Endothelial cell of umbilical vein (primary cell): ENCODE measurements around the gene LCOR. TPM values are rescaled to one million over a fixed set of nuclear protein-coding genes. Genes with fewer than 3 reads are reported as not detected.

Experiments used
- BruUV-seq: library from RNA; stranded (reverse); fragments of 400-500 nt; replicated peaks from 2 replicates; lab custom pipeline; 2021; lab: Mats Ljungman, UMichigan
- CTCF ChIA-PET: fragments of 300-600, 350-600 bp; sonication (Branson Sonifier 250); formaldehyde crosslinking; loops from one replicate; lab custom pipeline; 2021; ENCODE audit warnings: antibody characterized with exemption, inconsistent platforms; lab: Charles Lee
- POLR2A ChIA-PET: fragments of 300-600, 350-600 bp; sonication (Branson Sonifier 250); formaldehyde crosslinking; loops from one replicate; lab custom pipeline; 2021; ENCODE audit warnings: antibody characterized with exemption, inconsistent platforms; lab: Charles Lee
- DNase-seq: peaks from one replicate; pipeline ENCODE4 v3.0.0-alpha.2; 2011; ENCODE audit warnings: low read depth, low spot score
- FAIRE-seq: peaks from 2 replicates; lab custom pipeline; 2011; peaks lifted over from hg19 to GRCh38; lab: Jason Lieb, UNC
- H2AFZ ChIP-seq: 2 replicates; pipeline ENCODE4 v1.6.0; 2012; ENCODE audit warnings: low read depth, low read length, control low read depth, inconsistent platforms
- H3K27ac ChIP-seq: 2 replicates; pipeline ENCODE4 v1.5.1; 2011; ENCODE audit warnings: low read depth, mild to moderate bottlenecking, control low read depth, low read length, moderate library complexity; ENCODE audit not compliant: insufficient read depth
- H3K27me3 ChIP-seq, 2 experiments: 2 replicates each; pipeline versions ENCODE4 v1.6.0 to v1.6.1; 2011; ENCODE audit warnings: low read length in 2 of 2, mixed read lengths in 1 of 2; ENCODE audit not compliant: control insufficient read depth in 2 of 2, insufficient read depth in 2 of 2
- H3K36me3 ChIP-seq, 2 experiments: 2 replicates in 1 of 2; 3 replicates in 1 of 2; pipeline ENCODE4 v1.5.1; 2011; ENCODE audit warnings: low read length in 2 of 2, mild to moderate bottlenecking in 1 of 2, moderate library complexity in 1 of 2; ENCODE audit not compliant: control insufficient read depth in 2 of 2, insufficient read depth in 2 of 2; ENCODE audit errors: extremely low read depth in 1 of 2
- H3K4me1 ChIP-seq: 3 replicates; pipeline ENCODE4 v1.5.1; 2011; ENCODE audit warnings: mild to moderate bottlenecking, low read length; ENCODE audit not compliant: control insufficient read depth, insufficient read depth; ENCODE audit errors: extremely low read depth
- H3K4me2 ChIP-seq: 2 replicates; pipeline ENCODE4 v1.6.1; 2011; ENCODE audit warnings: low read length, control low read depth, mixed read lengths; ENCODE audit not compliant: insufficient read depth
- H3K4me3 ChIP-seq, 3 experiments: fragments of 200-600 bp in 1 of 3; sonication (generic), shearing (Covaris generic) in 1 of 3; replicated peaks in 1 of 3; 2 replicates each; pipeline ENCODE4 v1.5.1; 2011 to 2016; ENCODE audit warnings: control low read depth in 3 of 3, low read length in 3 of 3, mild to moderate bottlenecking in 2 of 3, inconsistent platforms in 1 of 3, low read depth in 1 of 3, moderate library complexity in 1 of 3; ENCODE audit not compliant: insufficient read depth in 1 of 3
- H3K79me2 ChIP-seq: 2 replicates; pipeline ENCODE4 v1.6.0; 2012; ENCODE audit warnings: low read length, inconsistent platforms; ENCODE audit not compliant: control insufficient read depth, insufficient read depth
- H3K9ac ChIP-seq: replicated peaks from 2 replicates; pipeline ENCODE3; 2011; ENCODE audit warnings: low read length, control low read depth; ENCODE audit not compliant: insufficient read depth; ENCODE audit errors: extremely low read depth
- H3K9me1 ChIP-seq: replicated peaks from 3 replicates; pipeline ENCODE4 v1.6.0; 2011; ENCODE audit warnings: mild to moderate bottlenecking, low read length; ENCODE audit not compliant: control insufficient read depth, insufficient read depth; ENCODE audit errors: extremely low read depth
- H3K9me3 ChIP-seq: replicated peaks from 2 replicates; pipeline ENCODE4 v1.5.1; 2012; ENCODE audit warnings: low read length, inconsistent platforms; ENCODE audit not compliant: control insufficient read depth, insufficient read depth
- H4K20me1 ChIP-seq: replicated peaks from 2 replicates; pipeline ENCODE3; 2011; ENCODE audit warnings: mild to moderate bottlenecking, low read length; ENCODE audit not compliant: control insufficient read depth, insufficient read depth; ENCODE audit errors: extremely low read depth
- CTCF ChIP-seq, 2 donors: IDR thresholded peaks; 1 replicate in 1 of 2; 2 replicates in 1 of 2; pipeline ENCODE4 v1.5.1; 2011; ENCODE audit warnings: low read length in 2 of 2, mild to moderate bottlenecking in 2 of 2, moderate library complexity in 2 of 2, control low read depth in 1 of 2, inconsistent platforms in 1 of 2, low read depth in 1 of 2; ENCODE audit not compliant: insufficient read depth in 1 of 2; ENCODE audit errors: extremely low read depth in 1 of 2
- JUN ChIP-seq: IDR thresholded peaks from 2 replicates; pipeline ENCODE4 v1.6.1; 2011; ENCODE audit warnings: borderline replicate concordance, low read depth; ENCODE audit not compliant: insufficient read length, insufficient read depth
- dilution Hi-C: fragments of 300-500 bp; cut with MboI; formaldehyde crosslinking; loops from one replicate; pipeline ENCODE4 v1.15.0; 2019; ENCODE audit warnings: low sequenced_read_pairs; ENCODE audit not compliant: extremely low pct_ligation_motif_present
- intact Hi-C: fragments of 100-400 bp; cut with micrococcal nuclease; formaldehyde crosslinking; loops from one replicate; pipeline ENCODE4 v1.10.0; 2022
- polyA plus RNA-seq, 4 experiments: library from polyadenylated mRNA; depleted of rRNA in 3 of 4; stranded (reverse) in 3 of 4; unstranded in 1 of 4; fragments of >200 nt; gene quantifications; 2 replicates each; pipeline versions ENCODE4 v1.2.1 to v1.2.3, GENCODE V29; 2011 to 2012; ENCODE audit warnings: missing spikeins in 1 of 4
- total RNA-seq: library from RNA; stranded (reverse); gene quantifications from 2 replicates; pipeline ENCODE4 v1.2.3, GENCODE V29; 2021

LCOR gene
- total and polyA plus RNA-seq, 2 donors (not counting 3 experiments of a cell fraction or from before 2014, with no cell fraction given): 11.6 to 39.0 TPM

GRCh38 chr10:96830511-96831199, 1.4 kb upstream of the LCOR start:
- Histone ChIP-seq H3K9me3 (no peaks in the 10 kb centered on the region), H3K36me3 (no peaks in the 10 kb centered on the region), H3K4me3 (no peak overlapping the region), H3K9me1 (no peaks in the 10 kb centered on the region), H3K4me2 (peak overlapping the region; percentile 8), H4K20me1 (peaks cover 9% of the 10 kb centered on the region), H3K79me2 (peaks cover 29% of the 10 kb centered on the region), H3K4me1 (peaks cover 20% of the 10 kb centered on the region), H3K27me3 (peaks cover 0 to 4% of the 10 kb centered on the region in 2 experiments), H2AFZ (peak overlapping the region; percentile 55), H3K27ac (no peak overlapping the region), H3K9ac (no peak overlapping the region)
- ChIA-PET POLR2A (no interaction called here), CTCF (interaction anchor here (1.0 to 2.0 kb wide), 5 partner anchors 65 to 460 kb away, joined by 3 to 15 read pairs (median 4); no protein-coding TSS in a partner anchor)
- DNase-seq (peak; percentile 65), FAIRE-seq (peak; percentile 85)
- dilution Hi-C loops (no loop called here), intact Hi-C loops (loop anchor here (1.0 to 10.0 kb wide), 8 partner anchors 65 to 455 kb away; partner anchors contain the start of genes TLL2 and TM9SF3)
- TF ChIP-seq JUN (no peak), CTCF (IDR thresholded peaks at IDR 0.05; ENCODE audit: extremely low read depth in 1 of 2, insufficient read depth in 1 of 2, low read depth in 1 of 2, low read length in 2 of 2) (peak; percentile 68 to 74)
- BruUV-seq: no TSS peak
